Left ventricle myocardium inferior (tissue), 1 donor: ENCODE results near the gene ADAMTSL1. TPM values are rescaled to one million over a fixed set of nuclear protein-coding genes. Genes with fewer than 3 reads are reported as not detected.

Experiments used
- DNase-seq: peaks from one replicate; pipeline ENCODE4 v3.0.0-alpha.2; 2020
- H3K27ac ChIP-seq: fragments of 200-600 bp; replicated peaks from 2 replicates; pipeline ENCODE4 v1.8.0; 2021
- H3K27me3 ChIP-seq: fragments of 200-600 bp; 2 replicates; pipeline ENCODE4 v1.8.0; 2021; ENCODE audit warnings: low read depth
- H3K36me3 ChIP-seq: fragments of 200-600 bp; 2 replicates; pipeline ENCODE4 v1.8.0; 2021
- H3K4me1 ChIP-seq: fragments of 200-600 bp; 2 replicates; pipeline ENCODE4 v1.8.0; 2021
- H3K4me3 ChIP-seq: fragments of 200-600 bp; 2 replicates; pipeline ENCODE4 v1.8.0; 2021; ENCODE audit warnings: mild to moderate bottlenecking, moderate library complexity
- H3K9me3 ChIP-seq: fragments of 200-600 bp; replicated peaks from 2 replicates; pipeline ENCODE4 v1.8.0; 2021
- CTCF ChIP-seq: fragments of 200-600 bp; IDR thresholded peaks from 2 replicates; pipeline ENCODE4 v1.8.0; 2021; ENCODE audit warnings: antibody characterized with exemption, mild to moderate bottlenecking, borderline replicate concordance
- intact Hi-C: fragments of 100-400 bp; cut with micrococcal nuclease; formaldehyde crosslinking; loops from one replicate; pipeline ENCODE4 v1.11.0; 2022
- total RNA-seq: library from RNA; stranded (reverse); fragmentation: NEBNext Ultra II Directional; extraction: Animal tissue kit (Norgen Biotek cat#: 25700); gene quantifications from one replicate; pipeline ENCODE4 v1.2.1, GENCODE V29; 2021
- donor health status: DM: no; HTN: yes; CAD: no; lungs with severe emphysema.

ADAMTSL1 gene
- total RNA-seq, 1 donor from 2014 or later: 1.7 TPM

GRCh38 chr9:18920141-18921084 is 446.5 kb downstream of the ADAMTSL1 start:
- Histone ChIP-seq H3K4me3 (no peak overlapping the region), H3K27ac (no peak overlapping the region), H3K4me1 (peaks cover 14% of the 10 kb centered on the region), H3K9me3 (no peaks in the 10 kb centered on the region), H3K36me3 (no peaks in the 10 kb centered on the region), H3K27me3 (no peaks in the 10 kb centered on the region)
- no peak for DNase-seq
- no peak for TF ChIP-seq CTCF
- intact Hi-C loops: no loop called here

DNA sequence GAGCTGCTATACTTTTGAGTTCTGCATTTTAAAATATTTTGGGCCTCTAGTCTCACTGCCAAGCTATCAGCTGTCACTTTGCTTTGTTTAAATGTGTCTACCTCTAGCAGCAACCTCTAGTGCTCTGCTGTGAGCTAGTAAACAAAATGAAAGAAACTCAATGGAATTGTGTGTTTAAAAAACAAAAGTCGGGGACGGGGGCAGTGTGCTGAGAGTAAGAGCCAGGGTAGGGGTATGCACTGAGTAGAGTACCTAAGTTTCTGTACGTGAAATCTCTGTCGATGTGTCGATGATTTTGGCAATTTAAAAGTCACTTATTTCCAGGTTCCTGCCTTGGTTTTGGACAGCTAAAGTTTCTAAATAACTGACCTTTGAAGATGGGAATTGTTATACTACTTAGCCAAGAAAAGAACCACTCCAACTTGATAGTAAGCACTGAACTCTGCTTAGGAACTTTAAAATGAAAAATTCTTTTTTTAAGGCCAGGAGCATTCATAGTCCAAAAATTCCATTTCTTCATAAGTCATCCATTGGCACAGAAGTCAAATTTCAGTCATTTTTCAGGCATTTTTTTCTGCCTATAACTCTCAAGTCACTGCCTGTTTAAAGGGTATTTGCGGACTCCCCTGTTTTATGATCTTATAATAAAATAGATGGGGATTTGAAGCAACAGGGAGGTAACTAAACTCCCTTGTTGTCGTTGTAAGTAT is 447.6 kb downstream of the ADAMTSL1 start:
- Histone ChIP-seq H3K9me3 (no peaks in the 10 kb centered on the region), H3K4me1 (peaks cover 14% of the 10 kb centered on the region), H3K27me3 (no peaks in the 10 kb centered on the region), H3K4me3 (no peak overlapping the region), H3K27ac (no peak overlapping the region), H3K36me3 (no peaks in the 10 kb centered on the region)
- intact Hi-C loops: no loop called here
- no peak for DNase-seq
- no peak for TF ChIP-seq CTCF

- intact Hi-C loops: no loop called here
- Histone ChIP-seq H3K4me1 (peaks cover 14% of the 10 kb centered on the region), H3K27ac (no peak overlapping the region), H3K9me3 (no peaks in the 10 kb centered on the region), H3K27me3 (no peaks in the 10 kb centered on the region), H3K36me3 (no peaks in the 10 kb centered on the region), H3K4me3 (no peak overlapping the region)
- TF ChIP-seq CTCF: no peak
- DNase-seq: no peak
These were observed 448.4 kb downstream of the ADAMTSL1 start for GRCh38 chr9:18922161-18922885.

DNA sequence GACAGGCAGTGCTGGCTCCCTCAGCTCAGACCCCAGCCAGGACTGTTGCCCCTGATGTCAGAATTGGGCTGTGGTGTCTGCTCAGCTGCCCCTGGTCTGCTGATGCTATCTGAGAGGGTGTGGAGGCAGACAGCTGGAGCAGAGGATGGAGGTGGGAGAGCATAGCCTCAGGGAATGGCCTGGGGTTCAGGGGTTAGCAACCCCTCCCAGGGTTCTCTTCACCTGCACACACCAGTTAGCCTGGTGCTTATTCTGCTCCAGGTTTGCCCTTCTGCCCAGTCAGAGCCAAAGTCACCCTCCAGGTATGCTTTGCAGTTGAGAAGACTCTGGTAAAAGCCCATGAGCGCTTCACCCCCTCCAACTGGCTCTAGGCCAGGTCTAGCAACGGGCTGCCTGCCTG is 449.2 kb downstream of the ADAMTSL1 start:
- intact Hi-C loops: no loop called here
- H3K9me3 ChIP-seq: no peaks in the 10 kb centered on the region
- no peaks in the 10 kb centered on the region for H3K36me3 ChIP-seq
- DNase-seq: no peak
- no peaks in the 10 kb centered on the region for H3K27me3 ChIP-seq
- no peak overlapping the region for H3K4me3 ChIP-seq
- peaks cover 14% of the 10 kb centered on the region for H3K4me1 ChIP-seq
- TF ChIP-seq CTCF: no peak
- no peak overlapping the region for H3K27ac ChIP-seq

- intact Hi-C loops: no loop called here
- Histone ChIP-seq H3K4me3 (no peak overlapping the region), H3K4me1 (peaks cover 14% of the 10 kb centered on the region), H3K27me3 (no peaks in the 10 kb centered on the region), H3K36me3 (no peaks in the 10 kb centered on the region), H3K27ac (no peak overlapping the region), H3K9me3 (no peaks in the 10 kb centered on the region)
- TF ChIP-seq CTCF: no peak
- no peak for DNase-seq
These were observed 449.9 kb downstream of the ADAMTSL1 start for GRCh38 chr9:18923671-18924430.
